Mesenchymal stem cell (in vitro differentiated cells and primary cell): ENCODE results near the gene CCL27.
A peak's percentile ranks its signal among the peaks of the same experiment; 100 is the strongest.

ENCODE experiments used
- DNase-seq: peaks from one replicate; pipeline ENCODE4 v3.0.0-alpha.2; 2013
- H2AFZ ChIP-seq: one replicate; pipeline ENCODE4 v1.6.1; 2013; ENCODE audit warnings: low read depth, mild to moderate bottlenecking, control low read depth, inconsistent platforms, low read length, moderate library complexity
- H2AK5ac ChIP-seq: 2 replicates; pipeline ENCODE4 v1.6.1; 2013; ENCODE audit warnings: low read length, moderate library complexity, mild to moderate bottlenecking, inconsistent platforms; ENCODE audit not compliant: severe bottlenecking
- H2BK120ac ChIP-seq: one replicate; pipeline ENCODE4 v1.6.1; 2013; ENCODE audit warnings: low read depth, mild to moderate bottlenecking, inconsistent platforms, low read length, moderate library complexity
- H2BK12ac ChIP-seq, 2 experiments: one replicate each; pipeline ENCODE4 v1.6.1; 2013; ENCODE audit warnings: inconsistent platforms in 2 of 2, low read length in 2 of 2, mild to moderate bottlenecking in 2 of 2, moderate library complexity in 2 of 2, control low read depth in 1 of 2
- H2BK15ac ChIP-seq: one replicate; pipeline ENCODE4 v1.6.1; 2013; ENCODE audit warnings: mild to moderate bottlenecking, low read depth, inconsistent platforms; ENCODE audit not compliant: poor library complexity, severe bottlenecking
- H2BK5ac ChIP-seq: 2 replicates; pipeline ENCODE4 v1.6.1; 2013; ENCODE audit warnings: low read depth, mild to moderate bottlenecking, low read length, control low read depth, inconsistent platforms; ENCODE audit not compliant: poor library complexity, severe bottlenecking
- H3K14ac ChIP-seq, 2 experiments: one replicate each; pipeline ENCODE4 v1.6.1; 2013; ENCODE audit warnings: inconsistent platforms in 2 of 2, low read length in 2 of 2, control low read depth in 1 of 2, mild to moderate bottlenecking in 1 of 2, moderate library complexity in 1 of 2
- H3K18ac ChIP-seq, 2 experiments: one replicate each; pipeline ENCODE4 v1.6.1; 2013; ENCODE audit warnings: inconsistent platforms in 2 of 2, low read length in 2 of 2, control low read depth in 1 of 2, low read depth in 1 of 2, mild to moderate bottlenecking in 1 of 2
- H3K23ac ChIP-seq, 2 experiments: one replicate each; pipeline ENCODE4 v1.6.1; 2013; ENCODE audit warnings: inconsistent platforms in 2 of 2, low read length in 2 of 2, mild to moderate bottlenecking in 2 of 2, moderate library complexity in 2 of 2, control low read depth in 1 of 2
- H3K27ac ChIP-seq: 2 replicates; pipeline ENCODE4 v1.5.1; 2013; ENCODE audit warnings: mild to moderate bottlenecking, moderate library complexity, low read length, control low read depth, inconsistent platforms; ENCODE audit not compliant: poor library complexity, severe bottlenecking
- H3K27me3 ChIP-seq, 2 experiments: 2 replicates each; pipeline versions ENCODE4 v1.6.1 to v1.7.0; 2013; ENCODE audit warnings: low read length in 2 of 2, mild to moderate bottlenecking in 2 of 2, moderate library complexity in 2 of 2, control low read depth in 1 of 2, inconsistent platforms in 1 of 2; ENCODE audit not compliant: control insufficient read depth in 1 of 2, insufficient read depth in 1 of 2
- H3K36me3 ChIP-seq, 2 experiments: 2 replicates each; pipeline versions ENCODE4 v1.6.1 to v1.7.0; 2013; ENCODE audit warnings: low read length in 2 of 2, control low read depth in 1 of 2, inconsistent platforms in 1 of 2, low read depth in 1 of 2, mild to moderate bottlenecking in 1 of 2; ENCODE audit not compliant: insufficient read depth in 2 of 2, control insufficient read depth in 1 of 2
- H3K4ac ChIP-seq, 2 experiments: one replicate each; pipeline ENCODE4 v1.6.1; 2013; ENCODE audit warnings: inconsistent platforms in 2 of 2, low read length in 2 of 2, mild to moderate bottlenecking in 2 of 2, moderate library complexity in 2 of 2, control low read depth in 1 of 2, low read depth in 1 of 2
- H3K4me1 ChIP-seq: 2 replicates; pipeline ENCODE4 v1.6.1; 2013; ENCODE audit warnings: low read depth, low read length, control low read depth; ENCODE audit not compliant: control insufficient read depth, insufficient read depth
- H3K4me2 ChIP-seq: 2 replicates; pipeline ENCODE4 v1.6.1; 2013; ENCODE audit warnings: low read length, mild to moderate bottlenecking, inconsistent platforms; ENCODE audit not compliant: poor library complexity, severe bottlenecking
- H3K4me3 ChIP-seq, 2 experiments: 2 replicates each; pipeline versions ENCODE4 v1.5.1 to v1.7.0; 2013; ENCODE audit warnings: low read length in 2 of 2, mild to moderate bottlenecking in 2 of 2, control low read depth in 1 of 2, low read depth in 1 of 2; ENCODE audit not compliant: insufficient read depth in 1 of 2
- H3K79me1 ChIP-seq: replicated peaks from 2 replicates; pipeline ENCODE4 v1.6.1; 2013; ENCODE audit warnings: mild to moderate bottlenecking, control low read depth, low read length, inconsistent platforms; ENCODE audit not compliant: poor library complexity, severe bottlenecking
- H3K9ac ChIP-seq: 2 replicates; pipeline ENCODE4 v1.7.0; 2013; ENCODE audit warnings: mild to moderate bottlenecking, low read length, moderate library complexity
- H3K9me3 ChIP-seq: 2 replicates; pipeline ENCODE4 v1.7.0; 2013; ENCODE audit warnings: mild to moderate bottlenecking, low read length; ENCODE audit not compliant: control insufficient read depth
- H4K8ac ChIP-seq: one replicate; pipeline ENCODE4 v1.6.1; 2013; ENCODE audit warnings: inconsistent platforms, mild to moderate bottlenecking, low read length, moderate library complexity
- H4K91ac ChIP-seq: one replicate; pipeline ENCODE4 v1.6.1; 2013; ENCODE audit warnings: mild to moderate bottlenecking, low read length, inconsistent platforms
- WGBS: methylation state at CpG from one replicate; pipeline ENCODE4 v1.1.7; 2013; ENCODE audit warnings: mixed read lengths; 5-methylcytosine and 5-hydroxymethylcytosine counted together

Gene CCL27

DNA sequence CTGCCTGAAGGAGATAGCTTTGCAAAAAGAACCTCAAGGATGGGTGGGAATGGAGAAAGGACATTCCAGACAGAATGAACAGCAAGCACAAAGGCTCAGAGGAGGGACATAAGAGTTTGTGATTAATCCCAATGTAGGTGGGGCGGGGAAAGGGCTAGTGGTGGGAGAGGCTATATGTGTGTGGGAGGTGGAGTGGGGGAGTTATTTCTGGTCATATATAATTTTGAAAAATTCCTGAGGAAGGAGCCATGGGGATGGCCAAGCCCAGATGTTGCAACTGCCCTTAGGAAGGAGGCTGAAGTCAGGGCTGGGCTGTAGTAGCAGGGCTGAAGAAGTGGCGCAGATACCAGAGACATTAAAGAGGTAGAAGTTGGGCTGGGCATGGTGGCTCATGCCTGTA is 13.4 kb upstream of the CCL27 start:
- WGBS, result 99% methylated on average over 2 of the region's 2 CpGs
- Histone ChIP-seq H3K14ac (no peak overlapping the region), H3K36me3 (peaks cover 0 to 1% of the 10 kb centered on the region in 2 experiments), H3K27me3 (no peaks in the 10 kb centered on the region), H2BK120ac (no peak overlapping the region), H2BK5ac (no peak overlapping the region), H3K9me3 (no peaks in the 10 kb centered on the region), H3K4ac (no peak overlapping the region), H3K27ac (no peak overlapping the region), H3K4me3 (no peak overlapping the region), H3K18ac (no peak overlapping the region), H3K23ac (no peak overlapping the region), H3K4me2 (no peak overlapping the region), H4K91ac (no peak overlapping the region), H2AFZ (no peak overlapping the region), H3K4me1 (no peaks in the 10 kb centered on the region), H3K9ac (peak overlapping the region; percentile 42), H4K8ac (no peak overlapping the region), H3K79me1 (peaks cover 2% of the 10 kb centered on the region), H2BK12ac (no peak overlapping the region), H2AK5ac (no peak overlapping the region), H2BK15ac (no peak overlapping the region)
- no peak for DNase-seq

DNA sequence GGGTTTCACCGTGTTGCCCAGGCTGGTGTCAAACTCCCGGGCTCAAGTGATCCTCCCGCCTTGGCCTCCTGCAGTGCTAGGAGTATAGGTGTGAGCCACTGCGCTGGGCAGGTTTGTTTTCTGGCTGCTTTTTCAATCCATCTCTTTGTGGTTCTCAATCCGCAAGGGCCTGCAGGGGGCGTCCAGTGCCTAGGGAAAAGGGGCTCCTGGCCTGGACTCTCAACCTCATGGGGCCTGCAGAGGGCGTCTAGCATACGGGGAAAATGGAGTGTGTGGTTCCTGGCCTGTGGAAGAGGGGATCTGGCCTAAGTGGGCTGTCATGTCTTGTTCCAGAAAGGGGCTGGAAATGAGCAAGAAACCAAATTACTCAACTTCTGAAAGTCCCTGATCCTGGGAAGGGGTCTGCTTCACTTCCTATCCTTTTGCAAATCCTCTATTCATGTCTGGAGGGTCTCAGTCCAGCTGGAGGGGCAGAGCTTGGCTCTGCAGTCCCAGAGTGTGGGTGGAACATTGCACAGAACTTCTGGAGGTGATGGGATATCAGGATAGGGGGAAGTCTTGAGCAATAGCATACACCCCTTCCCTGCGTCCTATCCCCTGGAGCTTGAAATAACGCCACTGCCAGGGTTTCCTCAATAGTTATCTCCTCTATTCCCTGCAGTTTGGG is 12.7 kb upstream of the CCL27 start:
- Histone ChIP-seq H2BK120ac (no peak overlapping the region), H3K27ac (no peak overlapping the region), H3K27me3 (no peaks in the 10 kb centered on the region), H3K4me2 (no peak overlapping the region), H3K36me3 (no peaks in the 10 kb centered on the region), H3K14ac (no peak overlapping the region), H3K4ac (no peak overlapping the region), H3K9me3 (no peaks in the 10 kb centered on the region), H3K4me1 (no peaks in the 10 kb centered on the region), H3K79me1 (peaks cover 7% of the 10 kb centered on the region), H3K4me3 (no peak overlapping the region), H4K91ac (no peak overlapping the region), H2BK12ac (no peak overlapping the region), H3K23ac (no peak overlapping the region), H2BK5ac (no peak overlapping the region), H2AFZ (no peak overlapping the region), H2BK15ac (no peak overlapping the region), H4K8ac (no peak overlapping the region), H3K18ac (no peak overlapping the region), H3K9ac (peak overlapping the region; percentile 42), H2AK5ac (no peak overlapping the region)
- peak; percentile 82 for DNase-seq
- 28% methylated on average over 10 of the region's 10 CpGs for WGBS

DNA sequence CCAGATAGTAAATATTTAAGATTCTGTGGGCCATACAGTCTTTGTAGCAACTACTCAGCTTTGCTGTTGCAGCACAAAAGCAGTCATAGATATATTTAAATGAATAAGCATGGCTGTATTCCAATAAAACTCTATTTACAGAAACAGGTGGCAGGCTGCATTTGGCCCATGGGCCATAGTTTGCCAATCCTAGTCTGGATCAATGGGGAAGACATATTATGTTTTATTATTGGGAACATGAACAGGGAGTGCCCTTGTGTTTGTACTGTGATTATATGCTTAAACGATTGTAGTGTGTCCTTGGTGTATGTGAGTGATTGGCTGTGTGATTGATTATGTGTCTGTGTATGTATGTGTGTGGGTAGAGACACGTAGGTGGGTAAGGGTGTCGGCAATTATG is 12.0 kb upstream of the CCL27 start:
- Histone ChIP-seq H2BK15ac (no peak overlapping the region), H3K4me3 (no peak overlapping the region), H3K18ac (no peak overlapping the region), H2AFZ (no peak overlapping the region), H3K27me3 (no peaks in the 10 kb centered on the region), H3K27ac (no peak overlapping the region), H3K23ac (no peak overlapping the region), H3K14ac (no peak overlapping the region), H3K4ac (no peak overlapping the region), H3K79me1 (peaks cover 10% of the 10 kb centered on the region), H2AK5ac (no peak overlapping the region), H4K91ac (no peak overlapping the region), H4K8ac (no peak overlapping the region), H2BK12ac (no peak overlapping the region), H3K9ac (no peak overlapping the region), H2BK5ac (no peak overlapping the region), H3K4me2 (no peak overlapping the region), H3K4me1 (no peaks in the 10 kb centered on the region), H2BK120ac (no peak overlapping the region), H3K36me3 (peaks cover under 1 to 5% of the 10 kb centered on the region in 2 experiments), H3K9me3 (no peaks in the 10 kb centered on the region)
- WGBS, result 72% methylated on average over 3 of the region's 3 CpGs
- DNase-seq, result no peak

DNA sequence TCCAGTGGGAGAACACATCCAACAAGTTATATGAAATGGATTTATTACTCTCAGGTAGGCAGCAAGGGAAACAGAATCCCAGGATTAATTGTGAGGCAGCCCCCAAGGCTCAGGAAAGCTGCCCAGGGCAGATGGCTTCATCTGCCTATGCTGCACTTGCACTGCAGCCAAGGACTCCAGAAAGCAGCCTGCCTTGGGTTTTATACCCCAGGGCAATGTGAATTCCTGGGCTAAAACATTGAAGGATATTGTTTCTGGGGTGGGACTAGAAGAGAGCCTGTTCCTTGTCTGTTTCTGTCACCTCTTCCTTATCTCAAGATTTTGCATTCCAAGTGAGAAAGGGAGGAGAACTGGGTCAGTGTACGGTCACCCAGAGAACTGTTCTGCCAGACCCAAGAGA is 8.8 kb upstream of the CCL27 start:
- Histone ChIP-seq H3K9ac (no peak overlapping the region), H2AFZ (no peak overlapping the region), H2BK120ac (no peak overlapping the region), H3K14ac (no peak overlapping the region), H2BK15ac (no peak overlapping the region), H3K4me3 (no peak overlapping the region), H3K4ac (no peak overlapping the region), H3K27ac (no peak overlapping the region), H2BK12ac (no peak overlapping the region), H3K18ac (no peak overlapping the region), H3K4me1 (no peaks in the 10 kb centered on the region), H3K4me2 (no peak overlapping the region), H2BK5ac (no peak overlapping the region), H4K91ac (no peak overlapping the region), H3K27me3 (no peaks in the 10 kb centered on the region), H2AK5ac (no peak overlapping the region), H4K8ac (no peak overlapping the region), H3K23ac (no peak overlapping the region), H3K79me1 (peaks cover 26% of the 10 kb centered on the region), H3K9me3 (no peaks in the 10 kb centered on the region), H3K36me3 (peaks cover 7 to 21% of the 10 kb centered on the region in 2 experiments)
- WGBS, result no CpG with 5 or more reads among the region's 1 CpG
- no peak for DNase-seq
